IPS DF 4.7 (cell line): ENCODE data around the gene RNF222.

Experiments
- DNase-seq: peaks from one replicate; pipeline ENCODE4 v3.0.0-alpha.2; 2013; ENCODE audit warnings: low spot score; ENCODE audit errors: extremely low read depth

Gene RNF222, protein sequence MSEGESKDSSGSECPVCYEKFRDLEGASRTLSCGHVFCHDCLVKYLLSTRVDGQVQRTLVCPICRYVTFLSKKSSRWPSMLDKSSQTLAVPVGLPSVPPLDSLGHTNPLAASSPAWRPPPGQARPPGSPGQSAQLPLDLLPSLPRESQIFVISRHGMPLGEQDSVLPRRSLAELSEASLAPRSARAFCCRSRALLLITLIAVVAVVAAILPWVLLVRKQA

DNA sequence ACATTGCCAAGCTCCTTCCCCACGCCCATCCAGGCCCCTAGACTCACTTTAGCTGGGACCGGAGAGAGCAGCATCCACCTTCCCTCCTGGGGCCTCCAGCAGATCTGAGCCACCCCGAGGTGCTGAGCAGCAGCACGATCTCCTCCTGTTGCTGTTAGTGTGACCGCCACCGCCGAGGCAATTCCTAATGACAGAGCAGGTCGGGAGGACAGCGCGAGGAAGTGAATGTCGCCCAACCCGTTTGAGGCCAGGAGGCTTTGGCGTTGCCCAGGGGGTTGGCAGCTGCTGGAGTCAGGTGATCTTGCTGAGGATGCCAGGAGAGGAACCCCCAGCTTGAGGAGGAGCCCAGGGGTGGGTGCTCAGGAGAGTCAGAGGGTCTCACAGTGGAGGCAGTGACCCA is at the start of gene RNF222:
Gene RNF222, minus strand, starts transcription at position 192 of the 400 bp plus-strand sequence. CDS start 4,366 bp downstream, outside the sequence.
- DNase-seq, result no peak

DNA sequence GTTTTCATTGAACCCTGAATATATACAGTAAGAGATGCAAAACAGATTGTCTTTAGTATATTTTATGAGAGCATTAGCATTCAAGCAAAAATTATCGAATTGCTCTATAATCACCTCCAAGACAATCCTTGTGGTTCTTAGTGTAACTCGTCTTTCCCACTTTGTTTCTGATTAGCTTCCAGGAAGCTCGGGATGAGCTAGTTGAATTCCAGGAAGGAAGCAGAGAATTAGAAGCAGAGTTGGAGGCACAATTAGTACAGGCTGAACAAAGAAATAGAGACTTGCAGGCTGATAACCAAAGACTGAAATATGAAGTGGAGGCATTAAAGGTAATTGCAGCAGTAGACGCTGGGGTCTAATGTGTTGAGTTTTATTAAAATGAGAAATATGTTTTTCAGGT is 47.9 kb upstream of the RNF222 start:
- DNase-seq, result no peak

DNA sequence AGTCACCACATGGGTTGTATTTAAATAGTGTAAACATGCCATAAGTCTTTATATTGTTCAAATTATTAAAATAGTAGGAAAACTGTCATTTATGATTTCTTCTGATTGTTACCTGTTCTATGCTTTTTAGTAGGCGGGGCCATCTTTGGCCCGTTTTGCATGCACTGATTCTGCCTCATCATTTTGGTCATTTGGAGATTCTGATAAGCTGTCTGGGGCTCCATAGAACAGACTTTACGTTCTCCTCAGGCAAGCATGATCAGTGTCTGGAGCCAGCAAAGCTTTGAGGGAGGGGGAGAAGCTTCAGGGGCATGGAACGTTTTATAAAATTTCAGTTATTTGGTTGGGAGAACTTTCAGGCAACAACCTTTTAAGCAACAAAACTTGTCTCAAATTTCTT is 46.9 kb upstream of the RNF222 start:
- DNase-seq, result no peak

DNA sequence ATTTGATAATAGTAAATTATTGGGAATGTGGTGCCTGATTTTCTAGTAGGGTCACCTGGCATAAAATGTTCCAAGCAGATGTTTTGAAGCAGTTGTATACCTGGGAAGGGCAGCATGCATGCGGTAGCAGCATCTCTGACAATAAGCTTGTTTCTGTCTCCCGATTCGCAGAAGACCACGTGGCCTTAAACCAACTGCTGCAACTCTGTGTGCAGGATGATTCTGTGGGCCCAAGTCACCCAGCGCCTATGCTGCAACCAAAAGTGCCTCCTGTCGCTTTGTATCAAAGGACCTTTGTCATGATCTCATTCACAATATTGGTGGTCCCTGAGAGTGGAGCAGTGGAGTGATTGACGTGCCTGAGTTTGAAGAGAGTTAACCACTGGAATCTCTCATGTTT is 46.1 kb upstream of the RNF222 start:
- DNase-seq, result no peak

DNA sequence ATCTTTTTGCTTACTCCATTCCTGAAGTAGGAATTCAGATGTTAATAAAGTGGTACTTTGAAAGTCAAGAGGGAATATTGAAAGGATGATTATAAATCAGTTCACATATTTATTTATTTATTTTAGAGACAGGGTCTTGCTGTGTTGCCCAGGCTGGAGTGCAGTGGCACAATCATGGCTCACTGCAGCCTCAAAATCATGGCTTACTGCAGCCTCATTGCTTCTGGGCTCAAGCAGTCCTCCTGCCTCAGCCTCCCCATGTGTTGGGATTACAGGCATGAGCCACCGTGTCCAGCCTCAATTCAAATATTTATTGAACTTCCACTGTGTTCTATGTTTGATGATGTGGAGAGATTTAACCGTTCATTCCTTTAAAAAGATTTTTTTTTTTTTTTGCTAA is 44.7 kb upstream of the RNF222 start:
- no peak for DNase-seq

DNA sequence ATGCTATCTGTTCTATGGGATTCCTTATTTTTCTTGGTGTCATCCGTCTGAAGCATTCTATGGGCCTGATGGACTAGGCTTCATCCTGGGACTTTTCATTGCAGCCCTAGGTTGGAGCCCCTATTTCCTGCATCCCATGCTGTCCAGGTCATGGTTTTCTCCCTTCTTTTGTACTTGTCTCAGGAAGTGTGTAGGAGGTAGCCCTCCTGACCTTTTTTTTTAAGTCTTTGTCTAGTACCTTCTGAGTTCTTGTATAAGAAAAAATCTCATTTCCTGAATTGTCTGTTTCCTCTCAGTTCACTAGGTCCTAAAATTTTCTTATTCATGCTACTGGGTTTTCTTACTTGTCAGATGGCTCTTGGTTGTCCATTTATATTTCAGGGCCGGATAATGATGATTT is 44.1 kb upstream of the RNF222 start:
- no peak for DNase-seq

DNA sequence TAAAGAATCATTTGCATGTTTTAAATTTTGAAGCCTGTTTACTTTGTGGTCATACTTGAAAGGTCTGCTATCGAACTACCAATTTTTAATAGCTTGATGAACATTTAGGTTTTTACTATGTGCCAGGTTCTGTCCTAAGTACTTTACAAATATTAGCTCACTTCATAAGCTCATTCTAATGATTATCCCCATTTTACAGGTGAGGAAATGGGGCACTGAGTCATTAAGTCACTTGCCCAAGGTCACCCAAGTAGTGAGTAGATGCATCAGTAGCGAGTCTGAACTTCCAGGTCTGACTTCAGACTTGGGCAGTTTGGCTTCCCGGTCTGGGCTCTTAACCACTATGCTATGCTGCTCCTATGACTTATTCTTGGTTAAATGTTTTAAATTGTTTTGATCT is 42.1 kb upstream of the RNF222 start:
- no peak for DNase-seq

DNA sequence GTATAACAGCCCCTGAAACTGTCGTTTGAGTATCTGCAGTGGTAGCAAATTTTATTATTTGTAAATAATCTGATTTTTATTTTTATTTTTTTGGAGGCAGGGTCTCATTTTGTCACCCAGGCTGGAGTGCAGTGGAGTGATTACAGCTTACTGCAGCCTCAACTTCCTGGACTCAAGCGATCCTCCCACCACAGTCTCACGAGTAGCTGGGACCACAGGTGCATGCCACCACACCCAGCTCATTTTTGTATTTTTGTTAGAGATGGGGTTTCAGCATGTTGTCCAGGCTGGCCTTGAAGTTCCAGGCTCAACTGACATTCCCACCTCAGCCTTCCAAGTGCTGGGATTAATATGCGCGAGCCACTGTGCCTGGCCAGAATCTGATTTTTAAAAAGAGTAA is 40.8 kb upstream of the RNF222 start:
- no peak for DNase-seq

DNA sequence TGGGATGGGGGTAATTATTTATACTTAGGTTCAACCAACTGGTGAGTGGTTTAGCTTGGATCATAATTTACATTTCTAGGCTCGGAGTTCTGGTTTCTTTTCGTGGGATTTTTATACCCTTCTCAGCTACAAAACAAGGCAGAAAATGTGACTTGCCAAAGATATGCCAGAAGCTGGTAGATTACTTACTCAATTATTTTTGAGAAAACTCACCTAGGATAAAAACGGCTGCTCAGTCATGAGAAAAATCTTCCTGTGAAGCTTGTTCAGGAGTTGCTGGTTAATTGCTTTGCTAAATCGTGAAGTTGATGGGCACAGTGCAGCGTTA is 39.2 kb upstream of the RNF222 start:
- no peak for DNase-seq

DNA sequence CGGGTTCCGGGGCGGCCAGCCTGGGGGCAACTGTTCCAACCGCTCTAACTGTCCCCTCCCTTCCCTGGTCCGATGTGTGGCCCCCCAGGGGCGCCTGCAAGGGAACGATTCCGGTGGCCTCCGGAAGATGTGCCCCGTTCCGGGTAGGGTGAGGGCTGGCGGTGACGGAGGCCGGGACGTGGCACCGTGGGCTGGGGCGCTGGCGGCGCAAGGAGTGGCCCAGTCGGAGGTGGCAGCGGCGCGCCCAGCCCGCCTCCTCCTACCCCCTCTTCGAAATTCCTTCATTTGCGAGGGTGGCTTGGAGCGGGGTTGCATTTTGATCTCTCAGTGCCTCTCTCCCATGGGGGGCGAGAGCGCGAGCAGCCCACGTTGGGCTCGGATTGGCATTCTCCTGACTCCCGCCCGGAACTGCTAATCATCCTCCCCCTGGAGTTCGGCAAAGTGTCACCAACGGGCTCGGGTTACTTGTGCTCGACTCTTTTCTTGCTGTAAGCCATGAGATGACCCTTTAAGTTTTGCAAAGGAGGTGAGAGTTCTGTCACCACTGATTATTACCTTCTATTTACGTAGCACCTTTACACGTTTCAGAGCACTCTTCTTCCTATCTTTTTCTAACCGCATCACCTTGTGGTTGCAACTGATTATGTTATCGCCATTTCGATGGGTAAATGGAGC is 38.7 kb upstream of the RNF222 start:
- DNase-seq, result peak; percentile 5

DNA sequence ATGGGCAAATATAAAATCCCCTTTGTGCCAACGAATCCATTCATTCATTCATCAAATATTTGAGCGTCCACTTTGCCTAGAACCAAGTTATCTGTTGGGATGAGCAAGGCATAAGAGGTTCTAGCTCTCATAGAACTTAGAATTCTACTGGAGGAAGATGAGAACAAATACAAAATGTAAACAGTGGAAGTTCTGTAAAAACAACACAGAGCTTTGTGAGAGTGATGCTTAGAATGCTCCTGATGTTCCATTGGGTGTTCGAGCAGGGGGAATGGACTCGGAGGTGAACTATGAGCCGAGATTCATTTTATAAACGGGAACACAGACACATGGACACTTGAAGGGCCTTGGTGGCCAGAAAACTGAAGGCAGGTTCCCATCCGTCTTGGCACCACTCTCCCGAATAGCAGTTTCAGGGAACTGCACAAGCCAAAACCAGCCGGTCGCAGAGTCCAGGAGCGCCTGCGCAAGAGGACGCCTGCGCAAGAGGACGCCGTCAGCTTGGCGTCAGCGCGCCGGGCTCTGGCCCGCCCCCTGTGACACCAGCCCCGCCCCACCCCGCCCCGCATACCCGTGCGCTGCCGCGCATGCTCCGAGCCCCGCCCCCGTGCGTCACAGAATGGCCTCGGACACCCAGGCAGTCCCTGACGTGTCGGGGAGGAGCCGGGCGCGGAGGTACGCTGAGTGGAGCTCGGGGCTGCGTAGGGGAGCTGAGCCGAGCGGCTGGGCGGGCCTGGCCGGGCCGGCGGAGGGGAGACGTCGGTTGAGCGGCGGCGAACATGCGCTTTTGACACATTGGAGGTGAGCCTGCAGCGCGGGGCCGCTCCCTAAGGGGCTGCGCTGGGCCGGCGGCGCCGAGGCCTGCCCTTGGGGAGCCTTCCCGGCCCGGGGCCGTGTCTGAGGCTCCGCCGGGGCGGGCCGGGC is 37.9 kb upstream of the RNF222 start, which contains the start of gene NDEL1:
Gene NDEL1, plus strand, starts transcription at position 640 of the 924 bp plus-strand sequence. CDS start 8,388 bp downstream, outside the sequence.
- DNase-seq, result peak; percentile 82

DNA sequence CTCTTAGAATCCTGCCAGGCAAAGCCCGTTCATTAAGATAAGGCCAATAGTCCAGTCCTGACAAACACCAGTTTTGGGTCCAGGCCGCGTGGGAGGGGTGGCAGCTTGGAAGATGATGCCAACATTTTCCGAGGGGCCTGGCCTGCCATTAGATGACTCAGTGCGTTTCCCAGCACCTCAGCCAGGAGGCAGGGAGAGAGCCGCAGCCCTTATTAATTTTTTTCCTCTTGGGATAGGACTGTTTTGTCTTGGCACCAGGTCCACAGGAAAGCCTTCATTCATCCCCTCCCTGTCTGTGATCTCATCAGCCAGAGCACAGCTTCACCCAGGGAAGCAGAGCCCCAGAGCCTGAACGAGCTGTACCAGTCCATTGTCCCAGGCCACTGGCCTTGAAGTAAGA is 33.3 kb upstream of the RNF222 start:
- no peak for DNase-seq

DNA sequence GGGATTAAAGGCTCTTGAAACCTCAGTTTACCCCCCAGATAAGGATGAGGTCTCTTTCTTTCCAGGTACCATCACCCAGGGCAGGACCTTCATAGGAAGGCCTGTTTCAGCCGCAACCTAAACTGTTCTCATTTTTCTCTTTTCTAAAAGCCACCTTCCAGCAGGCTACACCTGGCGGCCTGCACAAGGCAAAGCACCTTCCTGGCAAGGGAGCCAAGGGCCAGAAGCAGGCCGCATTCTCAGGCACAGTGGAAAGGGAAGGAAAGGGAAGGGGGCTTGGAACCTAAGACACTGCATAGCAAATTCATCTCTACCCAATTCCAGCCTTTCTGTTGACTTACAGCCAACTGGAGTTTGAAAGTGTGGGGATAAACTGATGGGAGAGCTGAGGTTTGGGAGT is 29.2 kb upstream of the RNF222 start:
- no peak for DNase-seq

DNA sequence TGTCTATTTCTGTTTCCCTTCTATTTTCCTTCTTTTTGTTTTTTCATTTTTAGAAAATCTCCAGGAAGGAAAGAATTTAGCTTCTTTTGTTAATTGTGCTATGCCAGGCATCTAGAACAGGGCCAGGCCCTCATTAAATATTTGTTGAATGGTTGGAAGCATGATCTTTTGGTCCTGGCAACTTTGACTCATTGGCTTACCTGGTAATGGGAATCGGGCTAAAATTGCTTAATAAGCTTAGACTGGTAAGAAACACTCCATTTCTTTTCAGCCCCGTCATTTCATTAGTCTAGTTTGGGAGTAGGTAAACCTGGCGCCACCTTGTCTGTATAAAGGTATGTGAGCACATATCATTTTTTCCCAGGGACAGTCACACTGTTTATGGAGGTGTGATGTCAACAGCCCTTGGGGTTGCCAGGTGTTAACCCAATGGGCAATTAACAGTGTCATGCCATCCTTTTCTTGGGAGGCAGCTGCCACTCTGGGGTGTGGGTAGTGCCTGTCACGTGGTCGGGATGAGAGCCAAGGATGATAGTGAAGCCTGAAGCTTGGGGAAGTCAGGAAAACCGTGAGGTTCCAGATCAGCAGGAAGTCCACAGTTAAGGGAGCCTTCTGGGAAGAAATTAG is 28.6 kb upstream of the RNF222 start:
- no peak for DNase-seq

DNA sequence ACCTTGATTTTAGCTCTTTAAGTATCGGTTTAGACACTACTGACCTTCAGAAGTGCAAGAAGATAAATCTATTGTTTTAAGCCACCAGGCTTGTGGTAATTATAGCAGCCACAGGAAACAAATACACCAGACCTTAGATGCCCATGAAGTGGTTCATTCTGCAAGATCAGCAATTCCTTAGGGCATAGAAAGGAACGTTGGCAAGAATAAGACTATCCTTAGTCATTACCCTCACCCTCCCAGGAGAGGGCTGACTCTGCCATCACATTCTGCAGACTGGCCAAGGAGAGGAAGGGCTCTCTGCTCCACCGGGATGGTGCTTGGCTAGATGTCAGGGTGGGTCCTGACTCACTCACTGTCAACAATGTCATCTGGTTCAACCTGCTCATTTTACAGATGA is 23.9 kb upstream of the RNF222 start:
- DNase-seq, result no peak

DNA sequence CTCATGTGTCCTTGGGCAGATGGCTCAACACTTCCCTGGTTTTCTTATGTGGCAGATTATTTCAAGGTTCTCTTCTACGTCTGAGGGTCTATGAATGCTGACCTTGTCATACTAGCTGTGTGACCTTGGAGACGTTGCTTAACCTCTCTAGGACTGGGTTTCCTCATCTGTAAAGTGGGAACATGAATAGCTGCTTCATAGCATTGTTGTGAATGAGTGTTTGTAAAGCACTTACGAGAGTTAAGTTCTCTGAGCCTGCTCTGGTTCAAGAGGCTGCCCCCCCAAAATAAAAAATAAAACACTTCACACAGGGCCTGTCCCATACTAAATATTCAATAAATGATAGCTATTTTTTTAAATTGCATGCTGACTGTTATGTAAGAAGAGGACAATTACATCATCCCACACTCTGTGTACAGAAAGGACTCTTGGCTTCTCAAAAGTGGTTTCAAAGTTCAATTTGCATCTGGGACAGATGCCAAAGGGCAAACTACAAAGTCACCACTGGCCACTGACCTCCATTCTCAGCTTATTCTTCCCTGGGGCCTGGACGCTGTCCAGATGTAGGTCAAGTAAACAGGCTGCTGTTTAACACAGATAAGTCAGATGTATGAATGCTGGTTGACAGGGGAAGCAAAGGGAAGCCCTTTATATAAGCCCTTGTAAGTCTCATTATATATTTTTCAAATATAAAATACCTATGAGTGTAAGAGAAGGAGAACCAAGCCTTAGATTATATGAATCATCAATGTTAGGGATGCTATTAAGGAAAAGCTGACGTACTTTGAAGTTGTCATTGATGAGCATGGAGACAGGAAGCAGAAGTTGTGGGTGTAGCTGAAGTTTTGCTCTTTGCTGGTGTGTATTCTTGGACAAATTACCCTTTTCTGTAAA is 22.7 kb upstream of the RNF222 start:
- DNase-seq, result no peak

DNA sequence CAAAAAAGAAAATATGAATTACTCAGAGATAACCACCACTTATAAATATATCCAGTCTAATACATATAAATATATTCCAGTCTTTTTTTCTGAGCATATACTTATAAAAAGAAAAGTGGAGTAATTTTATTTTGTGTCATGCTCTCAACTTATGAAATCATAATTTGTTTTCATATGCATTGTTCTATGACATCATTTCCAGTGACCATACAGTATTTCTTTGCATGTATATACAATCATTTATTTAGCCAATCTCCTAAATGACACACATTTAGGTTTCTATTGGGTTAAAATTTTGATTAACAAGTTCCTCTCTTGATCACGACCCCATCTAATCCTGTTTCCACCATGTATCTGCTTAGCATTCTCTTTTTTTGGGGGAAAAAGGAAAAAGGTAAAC is 21.7 kb upstream of the RNF222 start:
- DNase-seq, result no peak

DNA sequence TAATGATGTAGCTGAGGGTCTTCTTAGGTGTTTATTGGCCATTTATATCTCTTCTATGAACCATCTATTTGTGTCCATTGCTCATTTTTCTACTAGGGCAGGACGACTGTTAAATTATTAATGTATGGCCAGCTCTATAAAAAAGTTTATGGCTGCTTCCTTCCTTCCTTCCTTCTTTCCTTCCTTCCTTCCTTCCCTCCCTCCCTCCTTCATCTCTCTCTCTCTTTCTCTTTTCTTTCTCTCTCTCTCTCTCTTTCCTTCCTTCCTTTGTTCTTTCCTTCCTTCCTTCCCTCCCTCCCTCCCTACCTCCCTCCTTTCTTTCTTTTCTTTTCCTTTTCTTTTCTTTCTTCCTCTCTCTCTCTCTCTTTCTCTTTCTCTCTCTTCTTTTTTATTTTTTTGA is 20.8 kb upstream of the RNF222 start:
- DNase-seq, result no peak

DNA sequence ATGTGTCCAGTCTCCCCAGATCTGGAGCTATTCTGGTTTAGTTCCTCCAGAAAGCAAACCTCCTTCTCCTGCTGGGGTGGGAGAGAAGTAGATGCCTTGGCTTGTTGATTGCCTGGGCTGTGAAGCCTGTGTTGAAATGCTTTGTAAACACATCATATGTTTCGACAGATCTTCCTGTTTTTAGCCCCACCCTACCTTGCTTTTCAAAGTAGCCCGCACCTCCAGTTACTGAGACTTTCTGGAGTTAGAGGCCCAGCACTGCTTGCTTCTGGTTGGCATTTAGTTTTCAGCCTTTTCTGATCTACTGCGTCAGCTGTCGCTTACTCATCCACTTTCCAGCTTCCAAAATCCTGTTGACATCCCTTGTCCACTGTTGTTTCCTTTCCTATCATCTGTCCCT is 20.2 kb upstream of the RNF222 start:
- no peak for DNase-seq

DNA sequence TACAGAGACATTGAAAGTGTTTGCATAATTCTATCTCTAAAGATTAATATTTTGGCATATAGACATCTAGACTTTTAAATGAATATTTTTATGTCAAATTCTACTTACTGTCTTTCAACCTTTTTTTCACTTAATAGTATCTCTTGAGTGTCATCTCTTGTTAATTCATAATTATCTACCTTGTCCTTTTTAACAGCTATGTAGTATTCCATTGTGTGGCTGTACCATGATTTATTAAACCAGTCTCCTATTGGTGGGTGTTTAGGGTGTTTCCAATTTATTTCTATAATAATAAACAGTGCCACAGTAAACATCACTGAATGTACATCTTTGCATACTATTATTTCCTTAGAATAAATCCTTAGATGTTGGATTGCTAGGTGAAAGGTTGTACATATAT is 16.3 kb upstream of the RNF222 start:
- DNase-seq, result no peak

DNA sequence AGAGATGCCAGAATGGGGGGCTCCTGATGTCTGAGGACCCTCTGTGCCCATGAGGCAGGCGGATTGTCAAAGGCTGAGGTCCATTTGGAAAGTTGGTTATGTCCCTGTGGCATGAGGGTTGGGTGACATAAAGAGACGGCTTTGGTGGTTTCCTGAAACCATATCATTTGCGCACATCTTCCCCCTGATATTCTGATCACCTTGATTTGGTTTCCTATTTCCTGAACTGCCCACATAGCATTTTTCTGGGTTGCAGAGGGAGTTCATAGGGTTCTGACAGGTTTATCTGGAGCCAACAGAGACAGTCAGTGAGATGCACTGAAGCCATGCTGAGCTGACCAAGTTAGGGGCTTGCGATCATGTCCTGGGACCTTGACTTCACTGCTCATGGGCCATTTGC is 15.7 kb upstream of the RNF222 start:
- DNase-seq, result no peak
